ENCODE measurements around the gene SPINK6. TPM values are rescaled to one million over a fixed set of nuclear protein-coding genes. Genes with fewer than 3 reads are reported as not detected.

The SPINK6 gene, protein sequence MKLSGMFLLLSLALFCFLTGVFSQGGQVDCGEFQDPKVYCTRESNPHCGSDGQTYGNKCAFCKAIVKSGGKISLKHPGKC
- not detected in 2 replicates for total RNA-seq

GRCh38 chr5:148202531-148203203 lies at the start of gene SPINK6:
Gene SPINK6, plus strand, starts transcription at chr5:148203042. Its CDS starts 55 bp downstream, at chr5:148203097.

DNA sequence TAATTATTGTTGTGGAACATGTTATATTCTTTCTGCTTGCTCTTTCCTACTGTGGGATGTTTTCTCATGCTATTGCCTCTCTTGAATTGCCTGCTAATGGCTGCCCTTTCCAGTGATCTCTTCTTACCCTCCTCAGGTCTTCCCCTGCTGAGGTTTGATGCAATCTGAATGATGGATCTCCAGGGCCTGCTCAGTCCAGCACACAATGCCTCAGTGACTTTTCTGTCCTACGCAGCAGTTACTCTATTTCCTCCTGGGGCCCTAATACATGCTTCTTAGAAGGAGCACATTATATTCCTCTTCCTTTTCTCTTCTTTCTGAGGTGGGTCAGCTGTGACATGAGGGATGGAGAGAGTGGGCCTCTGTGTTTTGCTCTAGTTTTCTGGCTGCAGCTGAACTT lies 34.6 kb upstream of the SPINK6 start, which contains the start of gene SPINK14:
Gene SPINK14 (plus strand): TSS at position 301 of the 400 bp plus-strand sequence. CDS start 1,187 bp downstream, outside the sequence.

DNA sequence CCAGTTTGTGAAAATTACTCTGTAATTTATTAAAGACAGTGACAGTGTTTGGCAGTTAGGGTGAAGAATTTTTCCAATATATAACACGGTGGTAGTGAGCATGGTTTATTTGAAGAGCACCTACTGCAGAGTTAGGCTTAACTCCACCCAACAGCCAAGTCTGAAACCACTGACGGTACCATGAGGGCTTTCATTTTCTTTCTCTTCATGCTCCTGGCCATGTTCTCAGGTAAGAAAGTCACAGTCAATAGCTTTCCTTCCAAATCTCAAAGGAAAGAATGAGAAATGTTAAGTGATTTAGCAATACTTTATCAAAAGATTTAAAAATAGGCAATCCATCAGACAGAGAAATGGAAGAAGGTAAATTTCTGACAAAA lies 35.6 kb downstream of the SPINK6 start, which contains the start of gene MARCOL:
Gene MARCOL (plus strand): TSS at position 108 of the 377 bp plus-strand sequence. CDS start 73 bp downstream, at position 181.

Other genes starting within 250 kb of the SPINK6 start
- gene SPINK5, start 139.1 kb upstream of the SPINK6 start, total RNA-seq: not detected in 2 replicates
- gene SPINK14, start 34.5 kb upstream of the SPINK6 start, total RNA-seq: not detected in 2 replicates
- gene MARCOL, start 35.5 kb downstream of the SPINK6 start, total RNA-seq: not detected in 2 replicates
- not detected in 2 replicates for gene SPINK13, start 65.8 kb downstream of the SPINK6 start, total RNA-seq
- not detected in 2 replicates for gene SPINK7, start 109.4 kb downstream of the SPINK6 start, total RNA-seq
- not detected in 2 replicates for gene SPINK9, start 132.5 kb downstream of the SPINK6 start, total RNA-seq
- 48.7 and 51.2 TPM in 2 replicates for gene FBXO38, start 180.9 kb downstream of the SPINK6 start, total RNA-seq

Data from smooth muscle cell of the umbilical artery (primary cell).